HUES48 (cell line): ENCODE results near the gene SSNA1.

Experiments used
- H3K27ac ChIP-seq: one replicate; pipeline ENCODE4 v1.7.0; 2013; ENCODE audit warnings: low read depth, low read length, inconsistent platforms
- H3K27me3 ChIP-seq: 2 replicates; pipeline ENCODE4 v1.6.1; 2013; ENCODE audit warnings: mild to moderate bottlenecking, low read length; ENCODE audit not compliant: control insufficient read depth, insufficient read depth
- H3K36me3 ChIP-seq: 2 replicates; pipeline ENCODE4 v1.6.1; 2013; ENCODE audit warnings: low read length; ENCODE audit not compliant: control insufficient read depth, insufficient read depth
- H3K4me1 ChIP-seq: 2 replicates; pipeline ENCODE4 v1.6.1; 2013; ENCODE audit warnings: mild to moderate bottlenecking, low read length; ENCODE audit not compliant: control insufficient read depth, insufficient read depth
- H3K4me3 ChIP-seq: 2 replicates; pipeline ENCODE4 v1.5.1; 2013; ENCODE audit warnings: mild to moderate bottlenecking, low read depth, low read length
- H3K9ac ChIP-seq: 2 replicates; pipeline ENCODE4 v1.6.1; 2013; ENCODE audit warnings: mild to moderate bottlenecking, low read depth, low read length, moderate library complexity
- H3K9me3 ChIP-seq: 2 replicates; pipeline ENCODE4 v1.6.1; 2013; ENCODE audit warnings: low read length; ENCODE audit not compliant: control insufficient read depth, insufficient read depth

The SSNA1 gene

GRCh38 chr9:137146527-137146918, 42.0 kb upstream of the SSNA1 start:
- Histone ChIP-seq H3K27ac (no peak overlapping the region), H3K27me3 (peaks cover 27% of the 10 kb centered on the region), H3K36me3 (no peaks in the 10 kb centered on the region), H3K9ac (no peak overlapping the region), H3K4me1 (no peaks in the 10 kb centered on the region), H3K4me3 (no peak overlapping the region), H3K9me3 (no peaks in the 10 kb centered on the region)

- H3K27me3 ChIP-seq = peaks cover 22% of the 10 kb centered on the region
- H3K4me3 ChIP-seq = no peak overlapping the region
- H3K9ac ChIP-seq = no peak overlapping the region
- H3K36me3 ChIP-seq = no peaks in the 10 kb centered on the region
- no peaks in the 10 kb centered on the region for H3K9me3 ChIP-seq
- no peaks in the 10 kb centered on the region for H3K4me1 ChIP-seq
- no peak overlapping the region for H3K27ac ChIP-seq
These were observed 41.2 kb upstream of the SSNA1 start for GRCh38 chr9:137147091-137147792.

GRCh38 chr9:137147793-137148160, 40.7 kb upstream of the SSNA1 start:
- Histone ChIP-seq H3K4me3 (no peak overlapping the region), H3K9ac (no peak overlapping the region), H3K9me3 (no peaks in the 10 kb centered on the region), H3K27ac (no peak overlapping the region), H3K27me3 (peaks cover 19% of the 10 kb centered on the region), H3K36me3 (no peaks in the 10 kb centered on the region), H3K4me1 (no peaks in the 10 kb centered on the region)

DNA sequence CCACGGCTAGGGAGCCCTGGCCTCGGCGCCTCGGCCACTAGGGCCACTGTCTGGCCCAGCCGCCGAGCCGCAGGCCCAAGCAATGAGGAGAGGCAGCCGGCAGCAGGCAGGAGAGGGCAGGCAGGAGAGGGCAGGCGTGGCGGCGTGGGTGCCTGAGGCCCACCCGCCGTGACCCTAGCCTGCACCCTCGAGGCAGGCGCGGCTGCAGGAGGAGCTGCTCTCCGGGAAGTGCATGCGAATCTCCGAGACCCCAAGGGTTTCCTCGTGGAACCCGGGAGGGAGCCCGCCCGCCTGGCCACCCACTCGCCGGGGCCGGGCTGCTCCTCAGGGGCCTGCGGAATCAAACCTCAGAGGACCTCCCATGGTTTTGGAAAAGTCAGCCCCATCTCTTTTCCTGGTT, 40.2 kb upstream of the SSNA1 start:
- Histone ChIP-seq H3K9me3 (no peaks in the 10 kb centered on the region), H3K36me3 (no peaks in the 10 kb centered on the region), H3K27ac (no peak overlapping the region), H3K4me3 (no peak overlapping the region), H3K27me3 (peaks cover 15% of the 10 kb centered on the region), H3K9ac (no peak overlapping the region), H3K4me1 (no peaks in the 10 kb centered on the region)

DNA sequence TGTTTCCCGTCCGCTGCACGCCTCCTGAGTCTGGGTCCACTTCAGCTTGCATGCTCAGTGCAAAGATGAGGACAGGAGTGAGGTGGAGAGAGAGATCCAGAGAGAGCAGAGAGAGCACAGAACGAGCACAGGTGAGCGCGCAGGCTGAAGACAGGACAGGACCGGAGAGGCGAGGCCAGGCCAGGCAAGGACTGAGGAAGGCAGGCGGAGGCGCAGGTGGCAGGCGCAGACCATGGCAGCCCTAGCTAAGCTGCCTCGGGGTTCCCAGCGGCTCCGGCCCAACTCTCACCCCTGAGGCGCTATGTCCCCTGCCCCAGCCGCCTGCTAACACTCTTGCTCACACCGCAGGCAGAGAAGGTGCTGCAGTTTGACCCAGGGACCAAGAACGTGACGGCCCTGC, 39.8 kb upstream of the SSNA1 start:
- H3K4me1 ChIP-seq = no peaks in the 10 kb centered on the region
- H3K27ac ChIP-seq = no peak overlapping the region
- H3K4me3 ChIP-seq = no peak overlapping the region
- H3K9me3 ChIP-seq = no peaks in the 10 kb centered on the region
- no peak overlapping the region for H3K9ac ChIP-seq
- peaks cover 10% of the 10 kb centered on the region for H3K27me3 ChIP-seq
- H3K36me3 ChIP-seq = no peaks in the 10 kb centered on the region

GRCh38 chr9:137149363-137149762, 39.1 kb upstream of the SSNA1 start:
- no peaks in the 10 kb centered on the region for H3K9me3 ChIP-seq
- peaks cover 5% of the 10 kb centered on the region; the same call in 1 of the 2 replicates for H3K27me3 ChIP-seq
- H3K4me3 ChIP-seq = no peak overlapping the region
- no peaks in the 10 kb centered on the region for H3K4me1 ChIP-seq
- H3K9ac ChIP-seq = no peak overlapping the region
- H3K36me3 ChIP-seq = no peaks in the 10 kb centered on the region
- no peak overlapping the region for H3K27ac ChIP-seq

DNA sequence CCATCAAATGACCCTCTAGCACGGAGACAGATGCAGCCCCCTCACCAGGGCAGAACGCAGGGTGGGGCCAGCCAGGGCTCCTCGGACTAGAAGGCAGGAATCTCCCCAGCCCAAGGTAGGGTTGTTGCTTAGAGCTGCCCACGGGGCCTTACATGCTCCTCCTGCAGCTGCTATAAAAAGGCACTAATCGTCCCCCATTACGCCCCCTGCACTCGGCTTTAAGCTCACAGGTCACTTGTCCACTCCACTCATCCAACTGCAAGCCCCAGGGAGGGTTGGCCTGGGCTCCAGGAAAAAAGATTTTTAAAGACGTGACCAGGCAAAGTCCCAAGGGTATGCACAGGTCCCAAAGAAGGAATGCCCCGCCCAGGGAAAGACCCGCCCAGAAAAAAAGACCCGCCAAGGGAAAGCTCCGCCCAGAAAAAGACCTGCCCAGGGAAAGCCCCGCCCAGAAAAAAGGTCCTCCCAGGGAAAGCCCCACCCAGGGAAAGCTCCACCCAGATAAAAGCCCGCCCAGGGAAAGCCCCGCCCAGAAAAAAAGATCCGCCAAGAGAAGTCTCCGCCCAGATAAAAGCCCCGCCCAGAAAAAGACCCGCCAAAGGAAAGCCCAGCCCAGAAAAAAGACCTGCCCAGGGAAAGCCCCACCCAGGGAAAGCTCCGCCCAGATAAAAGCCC, 38.4 kb upstream of the SSNA1 start:
- Histone ChIP-seq H3K27ac (no peak overlapping the region), H3K9ac (no peak overlapping the region)

GRCh38 chr9:137150617-137151457, 37.6 kb upstream of the SSNA1 start:
- peaks cover 15% of the 10 kb centered on the region for H3K27me3 ChIP-seq
- H3K4me3 ChIP-seq = no peak overlapping the region
- no peak overlapping the region for H3K9ac ChIP-seq

More for the DNA sequence above, 38.4 kb upstream of the SSNA1 start:
- H3K4me3 ChIP-seq = no peak overlapping the region
- peaks cover 10% of the 10 kb centered on the region for H3K27me3 ChIP-seq
- H3K36me3 ChIP-seq = no peaks in the 10 kb centered on the region
- H3K9me3 ChIP-seq = no peaks in the 10 kb centered on the region
- H3K4me1 ChIP-seq = no peaks in the 10 kb centered on the region

DNA sequence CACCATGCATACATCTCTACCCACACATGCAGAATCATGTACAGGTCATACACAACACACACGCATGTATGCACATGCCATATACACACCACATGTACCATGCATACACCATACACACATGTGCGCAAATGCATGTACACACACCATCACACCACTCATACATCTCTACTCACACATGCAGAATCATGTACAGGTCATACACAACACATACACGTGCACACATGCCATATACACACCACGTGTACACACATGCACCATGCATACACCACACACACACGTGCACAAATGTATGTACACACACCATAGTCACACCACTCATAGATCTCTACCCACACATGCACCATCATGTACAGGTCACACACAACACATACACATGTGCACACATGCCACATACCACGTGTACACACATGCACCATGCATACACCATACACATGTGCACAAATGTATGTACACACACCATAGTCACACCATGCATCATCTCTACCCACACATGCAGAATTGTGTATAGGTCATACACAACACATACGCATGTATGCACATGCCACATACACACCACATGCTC, 35.6 kb upstream of the SSNA1 start:
- Histone ChIP-seq H3K27me3 (peaks cover 32% of the 10 kb centered on the region), H3K36me3 (no peaks in the 10 kb centered on the region), H3K4me1 (no peaks in the 10 kb centered on the region), H3K9me3 (no peaks in the 10 kb centered on the region), H3K27ac (no peak overlapping the region), H3K9ac (no peak overlapping the region), H3K4me3 (no peak overlapping the region)

More at GRCh38 chr9:137150617-137151457, 37.6 kb upstream of the SSNA1 start:
- no peaks in the 10 kb centered on the region for H3K4me1 ChIP-seq
- H3K9me3 ChIP-seq = no peaks in the 10 kb centered on the region
- H3K36me3 ChIP-seq = no peaks in the 10 kb centered on the region
- no peak overlapping the region for H3K27ac ChIP-seq

GRCh38 chr9:137156567-137157375, 31.7 kb upstream of the SSNA1 start:
- Histone ChIP-seq H3K36me3 (no peaks in the 10 kb centered on the region), H3K27ac (no peak overlapping the region), H3K4me3 (peak overlapping the region; percentile 65), H3K4me1 (no peaks in the 10 kb centered on the region), H3K9ac (no peak overlapping the region), H3K27me3 (peaks cover 68% of the 10 kb centered on the region), H3K9me3 (no peaks in the 10 kb centered on the region)
